Bronchial epithelial cell (primary cell): ENCODE results near the gene TOM1L2. TPM values are rescaled to one million over a fixed set of nuclear protein-coding genes. Genes with fewer than 3 reads are reported as not detected.

Experiments
- DNase-seq: peaks from one replicate; pipeline ENCODE4 v3.0.0-alpha.2; 2010; ENCODE audit warnings: low read depth
- FAIRE-seq: peaks from 2 replicates; lab custom pipeline; 2011; peaks lifted over from hg19 to GRCh38; lab: Jason Lieb, UNC
- H3K27me3 ChIP-seq: 2 replicates; pipeline ENCODE4 v1.5.1; 2011; ENCODE audit warnings: low read length; ENCODE audit not compliant: control insufficient read depth, insufficient read depth
- H3K36me3 ChIP-seq: 2 replicates; pipeline ENCODE4 v1.5.1; 2011; ENCODE audit warnings: low read length; ENCODE audit not compliant: control insufficient read depth, insufficient read depth
- H3K4me3 ChIP-seq: 2 replicates; pipeline ENCODE4 v1.5.1; 2011; ENCODE audit warnings: mild to moderate bottlenecking, low read depth, low read length, control low read depth
- total RNA-seq: library from RNA; depleted of rRNA; stranded (reverse); fragments of >200 nt; gene quantifications from 2 replicates; pipeline ENCODE4 v1.2.1, GENCODE V29; 2014
- TF ChIP-seq, protein P1 (sequence below): IDR thresholded peaks from 2 replicates; pipeline ENCODE4 v1.5.1; 2011; ENCODE audit warnings: mild to moderate bottlenecking, moderate library complexity, low read length, control low read depth, inconsistent platforms; ENCODE audit not compliant: insufficient read depth, severe bottlenecking

Gene TOM1L2
- total RNA-seq, 1 donor from 2014 or later = 12.4 TPM

DNA sequence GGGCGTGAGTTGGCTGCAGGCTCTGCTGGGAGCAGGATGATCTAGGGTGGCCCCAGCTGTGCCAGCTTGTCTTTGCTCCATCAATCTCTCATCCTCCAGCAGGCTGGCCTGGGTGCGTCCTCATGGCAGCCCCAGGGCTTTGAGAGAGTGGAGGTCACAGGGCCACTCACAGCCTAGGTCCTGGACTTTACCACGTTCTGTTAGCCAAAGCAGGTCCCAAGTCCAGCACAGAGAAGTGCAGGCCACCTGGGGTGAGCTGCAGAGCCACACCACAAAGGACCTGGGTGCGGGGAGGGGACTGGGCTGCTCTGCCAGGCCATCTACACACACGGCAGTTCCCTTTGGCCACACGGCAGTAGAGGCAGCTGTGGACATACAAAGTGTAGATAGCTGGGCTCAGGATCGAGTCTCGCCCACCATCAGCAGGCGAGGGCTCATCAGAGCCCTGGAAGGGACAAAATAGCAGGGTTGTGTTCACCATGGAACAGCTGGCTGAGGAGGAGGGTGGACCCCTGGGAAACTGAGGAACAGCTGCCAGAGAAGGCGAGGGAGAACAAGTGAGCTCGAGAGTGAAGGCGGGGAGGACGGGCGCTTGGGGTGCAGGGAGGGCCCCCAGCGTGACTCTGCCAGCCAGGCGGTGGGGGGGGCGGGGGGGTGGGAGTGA, 165.5 kb downstream of the TOM1L2 start:
- Histone ChIP-seq H3K4me3 (no peak overlapping the region), H3K36me3 (peaks cover 28% of the 10 kb centered on the region), H3K27me3 (no peaks in the 10 kb centered on the region)
- DNase-seq (no peak), FAIRE-seq (no peak)
- TF ChIP-seq, protein P1, sequence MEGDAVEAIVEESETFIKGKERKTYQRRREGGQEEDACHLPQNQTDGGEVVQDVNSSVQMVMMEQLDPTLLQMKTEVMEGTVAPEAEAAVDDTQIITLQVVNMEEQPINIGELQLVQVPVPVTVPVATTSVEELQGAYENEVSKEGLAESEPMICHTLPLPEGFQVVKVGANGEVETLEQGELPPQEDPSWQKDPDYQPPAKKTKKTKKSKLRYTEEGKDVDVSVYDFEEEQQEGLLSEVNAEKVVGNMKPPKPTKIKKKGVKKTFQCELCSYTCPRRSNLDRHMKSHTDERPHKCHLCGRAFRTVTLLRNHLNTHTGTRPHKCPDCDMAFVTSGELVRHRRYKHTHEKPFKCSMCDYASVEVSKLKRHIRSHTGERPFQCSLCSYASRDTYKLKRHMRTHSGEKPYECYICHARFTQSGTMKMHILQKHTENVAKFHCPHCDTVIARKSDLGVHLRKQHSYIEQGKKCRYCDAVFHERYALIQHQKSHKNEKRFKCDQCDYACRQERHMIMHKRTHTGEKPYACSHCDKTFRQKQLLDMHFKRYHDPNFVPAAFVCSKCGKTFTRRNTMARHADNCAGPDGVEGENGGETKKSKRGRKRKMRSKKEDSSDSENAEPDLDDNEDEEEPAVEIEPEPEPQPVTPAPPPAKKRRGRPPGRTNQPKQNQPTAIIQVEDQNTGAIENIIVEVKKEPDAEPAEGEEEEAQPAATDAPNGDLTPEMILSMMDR = no peak

DNA sequence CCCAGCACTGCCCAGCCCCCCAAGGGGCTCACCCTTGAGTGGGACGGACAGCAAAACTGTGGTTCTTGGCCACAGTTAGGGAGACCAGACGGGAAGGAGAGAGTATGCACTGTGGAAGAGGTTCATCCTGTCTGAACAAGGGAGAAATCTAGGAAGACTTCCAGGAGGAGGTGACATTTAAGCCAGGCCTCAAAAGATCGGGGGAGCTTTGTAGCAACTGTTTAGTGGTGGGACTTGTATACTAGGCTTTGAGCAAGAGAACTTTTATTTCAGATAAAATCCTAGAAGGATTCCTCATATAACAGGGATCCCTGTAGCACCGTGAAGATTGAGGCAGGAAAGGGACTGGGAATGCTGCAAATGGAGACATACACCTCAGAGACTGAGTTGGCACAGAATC, 166.2 kb downstream of the TOM1L2 start:
- FAIRE-seq (no peak), DNase-seq (no peak)
- no peak overlapping the region for H3K4me3 ChIP-seq
- peaks cover 30% of the 10 kb centered on the region for H3K36me3 ChIP-seq
- H3K27me3 ChIP-seq = no peaks in the 10 kb centered on the region
- TF ChIP-seq, protein P1 = no peak

DNA sequence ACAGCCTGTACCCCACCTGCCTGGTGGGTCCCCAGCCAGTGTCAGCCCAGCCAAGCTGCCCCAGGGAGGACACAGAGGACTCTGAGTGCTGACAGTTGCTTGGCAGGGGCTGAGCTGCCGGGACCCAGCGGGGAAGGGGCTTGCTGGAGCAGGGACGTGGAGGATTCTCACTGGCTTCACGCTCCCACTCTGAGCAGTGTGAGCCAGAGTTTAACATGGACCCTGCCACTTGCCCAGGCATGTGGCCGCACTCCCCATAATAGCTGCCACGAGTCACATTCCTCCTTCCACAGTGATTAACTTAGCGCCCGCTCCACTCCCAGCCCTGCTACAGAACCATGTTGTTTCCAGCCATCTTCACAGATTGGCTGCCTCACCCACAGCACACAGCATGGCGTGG, 166.6 kb downstream of the TOM1L2 start:
- DNase-seq (no peak), FAIRE-seq (no peak)
- Histone ChIP-seq H3K27me3 (no peaks in the 10 kb centered on the region), H3K36me3 (peaks cover 32% of the 10 kb centered on the region), H3K4me3 (no peak overlapping the region)
- TF ChIP-seq, protein P1 = no peak

DNA sequence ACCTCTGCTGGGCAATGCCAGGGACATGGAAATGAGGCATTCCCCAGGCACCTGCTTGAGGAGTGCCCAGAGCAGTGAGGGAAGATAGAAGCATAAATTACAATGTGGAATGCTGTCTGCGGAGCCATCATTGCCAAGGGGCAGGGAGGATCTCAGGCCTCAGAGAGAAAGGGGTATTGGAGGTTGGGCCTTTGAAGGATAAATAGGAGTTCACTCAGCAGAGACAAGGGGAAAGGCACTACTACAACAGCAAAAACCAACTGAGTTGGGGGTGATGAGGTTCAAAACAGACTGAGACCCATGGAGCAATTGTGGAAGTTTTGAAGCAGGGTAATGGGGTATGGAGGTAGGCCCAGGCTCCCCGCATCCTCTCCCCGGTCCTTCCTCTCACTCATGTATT, 168.2 kb downstream of the TOM1L2 start:
- Histone ChIP-seq H3K27me3 (no peaks in the 10 kb centered on the region), H3K4me3 (no peak overlapping the region), H3K36me3 (peaks cover 43% of the 10 kb centered on the region)
- FAIRE-seq (no peak), DNase-seq (no peak)
- TF ChIP-seq, protein P1 = no peak

DNA sequence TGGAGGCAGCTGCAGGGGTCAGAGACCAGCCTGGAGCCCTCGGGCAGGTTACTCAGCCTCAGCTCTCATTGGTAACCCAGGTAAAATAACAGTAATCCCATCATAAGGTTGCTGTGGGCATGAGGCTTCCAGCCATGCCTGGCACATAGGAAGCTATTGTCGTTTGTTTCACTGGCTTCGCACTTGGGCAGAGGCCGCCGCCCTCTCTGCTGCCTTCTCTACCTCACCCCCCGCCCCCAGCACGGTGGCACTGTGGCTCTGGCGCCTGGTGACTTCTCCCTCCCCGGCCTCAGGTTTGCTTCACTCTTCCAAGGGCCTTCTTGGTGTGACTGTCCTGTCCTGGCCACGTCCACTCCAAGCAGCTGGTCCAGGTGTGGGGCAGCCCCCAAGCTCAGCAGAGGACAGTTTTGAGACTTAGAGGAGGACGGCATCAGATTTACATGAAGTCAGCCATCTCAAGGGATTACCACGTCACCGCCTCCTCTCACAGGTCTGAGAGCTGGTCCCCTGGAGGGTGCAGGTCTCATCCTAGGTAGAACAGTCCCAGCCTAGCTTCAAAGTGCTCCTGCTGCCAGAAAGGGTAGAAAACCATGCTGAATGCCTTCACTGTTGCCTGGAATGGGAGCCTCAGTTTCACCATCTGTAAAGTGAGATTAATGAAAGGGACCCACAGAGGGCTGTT, 170.3 kb downstream of the TOM1L2 start:
- TF ChIP-seq, protein P1 = no peak
- Histone ChIP-seq H3K36me3 (peaks cover 53% of the 10 kb centered on the region), H3K4me3 (no peak overlapping the region), H3K27me3 (no peaks in the 10 kb centered on the region)
- FAIRE-seq (no peak), DNase-seq (no peak)
